Measurements from ENCODE around the gene SLAMF6.
"Not testable (repeated sequence)": the region's sequence is repeated elsewhere in the genome, so short reads cannot be mapped to it uniquely, and the experiment has no call there.

- not testable (repeated sequence) for TF ChIP-seq CTCF, POLR2A (IDR thresholded peaks at IDR 0.05)
Measured at GRCh38 chr1:160517519-160517918, 5.5 kb downstream of the SLAMF6 start.
